Measurements from ENCODE around the gene EYS.

GRCh38 chr6:64230530-64230929 is 1476.5 kb downstream of the EYS start:
- TF ChIP-seq CTCF (conservative IDR thresholded peaks at IDR 0.05; ENCODE audit: low read length) (no peak), EZH2phosphoT487 (IDR thresholded peaks at IDR 0.05; ENCODE audit: borderline replicate concordance) (no peak)

All from Loucy (cell line).